ACHN (cell line): ENCODE measurements around the gene GREB1L.

Experiments used
- DNase-seq: peaks from one replicate; pipeline ENCODE4 v3.0.0-alpha.2; 2015
- in situ Hi-C: cut with HindIII; loops from 2 replicates; pipeline ENCODE4 v1.10.0; 2017; ENCODE audit warnings: low sequenced_read_pairs, low pct_ligation_motif_present, low pct_unique_long_range_greater_than_20kb

GREB1L gene

DNA sequence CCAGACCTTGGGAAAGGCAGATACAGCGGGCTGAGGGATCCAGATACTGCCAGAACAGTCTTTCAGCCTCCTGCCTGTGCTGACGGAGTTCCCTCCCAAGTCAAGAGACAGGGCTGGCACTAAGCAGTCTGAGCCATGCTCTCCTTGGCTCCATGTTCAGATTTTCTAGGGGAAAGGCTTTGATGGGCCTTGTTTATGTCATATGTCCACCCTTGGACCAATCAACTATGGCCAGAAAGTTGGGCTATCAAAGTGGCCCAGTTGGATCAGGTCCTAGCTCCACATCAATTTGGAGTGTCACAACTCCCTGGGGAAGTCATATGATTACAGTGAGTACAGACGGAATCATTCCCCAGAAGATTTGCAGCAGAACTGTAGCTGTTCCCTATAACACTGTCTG lies 152.0 kb downstream of the GREB1L start:
- no peak for DNase-seq
- in situ Hi-C loops, result no loop called here

DNA sequence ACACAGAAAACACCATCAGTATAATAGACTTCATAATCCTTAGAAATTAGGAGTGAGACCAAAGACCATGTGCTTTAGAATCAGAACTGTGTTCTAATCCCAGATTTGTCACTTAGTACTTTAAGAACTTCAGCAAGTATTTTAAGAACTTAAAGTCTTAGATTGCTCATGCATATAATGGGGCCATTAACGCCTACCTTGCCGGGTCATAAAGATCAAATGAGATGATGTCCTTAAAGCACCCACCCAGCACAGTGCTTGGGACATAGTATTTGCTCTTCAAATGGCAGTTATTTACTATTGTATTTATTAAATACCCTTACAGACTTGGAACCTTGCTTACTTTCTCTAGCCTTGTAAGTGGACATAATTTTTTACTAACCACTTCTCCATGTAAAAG lies 156.1 kb downstream of the GREB1L start:
- in situ Hi-C loops, result no loop called here
- DNase-seq, result no peak

DNA sequence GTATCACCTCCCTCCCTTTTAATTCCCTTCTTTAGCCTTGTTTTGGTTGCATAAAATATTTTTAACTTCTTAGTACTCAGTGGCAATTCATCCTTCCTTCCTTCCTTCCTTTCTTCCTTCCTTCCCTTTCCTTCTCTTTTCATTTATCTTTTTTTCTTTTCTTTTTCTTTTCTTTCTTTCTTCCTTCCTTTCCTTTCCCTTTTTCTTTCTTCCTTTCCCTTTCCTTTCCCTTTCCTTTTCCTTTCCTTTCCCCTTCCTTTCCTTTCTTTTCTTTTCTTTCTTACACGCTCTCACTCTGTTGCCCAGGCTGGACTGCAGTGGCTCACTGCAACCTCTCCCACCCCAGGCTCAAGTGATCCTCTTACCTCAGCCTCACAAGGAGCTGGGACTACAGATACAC lies 160.2 kb downstream of the GREB1L start:
- in situ Hi-C loops, result no loop called here
- DNase-seq, result no peak

DNA sequence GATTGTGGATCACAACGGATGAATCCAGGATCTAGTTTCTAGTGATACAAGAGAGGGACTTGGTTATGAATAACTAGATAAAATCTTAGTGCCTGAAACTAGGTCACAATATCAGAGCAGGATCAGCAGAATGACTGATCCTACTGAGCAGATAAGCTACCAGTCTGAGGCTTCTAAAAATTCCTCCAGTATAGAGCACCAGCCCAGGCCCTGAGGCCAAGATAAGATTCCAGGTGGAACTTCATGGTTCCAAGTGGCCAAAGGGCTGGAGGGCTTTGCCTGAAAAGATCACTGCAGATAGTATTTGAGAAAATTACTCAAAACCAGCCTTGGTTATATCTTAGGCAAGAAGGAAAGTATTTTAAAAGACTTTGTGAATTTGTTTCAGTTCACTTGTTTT lies 162.4 kb downstream of the GREB1L start:
- DNase-seq, result no peak
- in situ Hi-C loops, result no loop called here

DNA sequence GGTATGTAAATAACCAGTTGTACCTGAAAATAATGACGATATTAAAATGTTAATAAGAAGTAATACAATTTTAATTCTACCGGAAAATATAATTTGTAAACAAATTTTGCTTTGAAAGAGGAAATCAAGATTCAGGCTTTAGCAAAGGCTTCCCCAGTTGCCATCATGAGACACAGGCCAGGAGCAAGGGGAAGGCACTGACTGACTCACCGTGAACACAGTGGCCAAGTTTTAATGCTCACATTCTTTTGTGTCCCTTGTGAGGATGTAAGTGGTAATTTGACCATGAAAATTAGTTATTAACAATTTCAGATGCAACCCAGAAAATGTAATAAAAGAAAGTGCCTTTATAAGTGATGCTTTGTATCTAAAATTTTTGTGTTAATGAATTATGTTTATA lies 164.1 kb downstream of the GREB1L start:
- in situ Hi-C loops, result no loop called here

DNA sequence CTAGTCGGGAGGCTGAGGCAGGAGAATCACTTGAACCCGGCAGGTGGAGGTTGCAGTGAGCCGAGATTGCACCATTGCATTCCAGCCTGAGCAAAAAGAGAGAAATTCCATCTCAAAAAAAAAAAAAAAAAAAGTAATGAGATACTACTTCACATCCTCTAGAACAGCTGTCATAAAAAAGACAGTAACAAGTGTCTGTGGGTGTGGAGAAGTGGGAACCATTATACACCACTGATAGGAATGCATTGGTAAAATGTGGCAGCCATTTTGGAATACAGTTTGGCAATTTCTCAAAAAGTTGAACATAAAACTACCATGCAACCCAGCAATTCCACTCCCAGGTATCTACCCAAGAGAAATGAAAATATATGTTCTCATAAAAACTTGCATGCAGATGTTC lies 166.6 kb downstream of the GREB1L start:
- no peak for DNase-seq
- in situ Hi-C loops, result no loop called here

More for the DNA sequence above, 164.1 kb downstream of the GREB1L start:
- no peak for DNase-seq

DNA sequence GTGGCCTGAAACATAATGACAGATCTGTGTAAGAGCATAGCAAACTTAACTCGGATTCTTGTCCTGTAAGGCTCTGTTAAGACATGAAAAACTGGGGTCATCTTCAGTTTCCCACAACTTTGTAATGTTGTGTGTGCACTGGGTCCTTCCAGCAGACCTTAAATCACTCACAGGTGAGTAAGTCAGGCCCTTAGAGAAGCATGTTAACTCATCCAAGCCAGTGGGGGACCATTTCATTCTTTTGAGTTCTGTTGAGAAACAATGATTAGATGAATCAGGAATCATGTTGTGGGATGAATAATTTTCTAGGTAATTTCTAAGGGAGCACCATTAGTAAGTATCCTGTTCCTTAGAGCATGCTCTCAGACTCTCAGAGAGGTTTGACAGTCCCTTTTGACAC lies 191.4 kb downstream of the GREB1L start:
- DNase-seq, result no peak
- in situ Hi-C loops, result no loop called here

DNA sequence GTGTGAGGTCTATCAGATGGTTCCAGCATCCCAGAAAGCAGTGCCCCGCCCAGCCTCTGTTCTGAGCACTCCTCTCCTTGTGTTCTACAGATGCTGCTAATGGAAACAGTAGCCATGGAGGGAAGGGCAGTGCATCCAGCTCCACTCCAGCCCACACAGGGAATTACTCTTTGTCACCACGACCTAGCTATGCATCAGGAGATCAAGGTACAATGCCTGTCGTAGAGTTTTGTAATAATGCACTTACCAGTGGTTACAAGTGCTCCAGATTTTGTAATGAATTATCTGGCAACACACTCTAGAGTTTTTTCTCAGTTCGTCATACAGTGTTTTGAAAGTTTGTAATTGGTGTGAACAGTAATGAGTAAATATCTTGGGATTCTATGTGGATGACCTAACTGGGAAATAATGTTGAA lies 197.4 kb downstream of the GREB1L start:
- DNase-seq, result no peak
- in situ Hi-C loops, result no loop called here

DNA sequence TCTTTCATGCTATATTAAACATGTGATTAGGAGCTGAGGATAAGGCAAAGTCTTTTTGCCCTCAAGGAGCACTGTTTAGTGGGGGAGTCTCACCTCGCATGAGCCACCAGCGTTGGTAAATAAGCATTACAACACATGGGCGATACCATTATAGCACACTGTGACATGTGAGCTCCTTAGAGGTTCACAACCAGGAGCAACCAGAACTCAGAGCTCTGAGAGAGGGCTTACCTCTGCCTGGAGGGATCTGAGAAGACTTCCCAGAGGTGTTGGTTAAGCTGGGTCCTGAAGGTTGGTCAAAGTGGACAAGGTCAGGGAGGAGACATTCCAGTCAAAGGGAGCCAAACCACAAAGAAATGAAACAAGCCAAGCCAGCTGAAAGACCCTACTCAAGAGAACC lies 199.6 kb downstream of the GREB1L start:
- in situ Hi-C loops, result no loop called here
- DNase-seq, result no peak

DNA sequence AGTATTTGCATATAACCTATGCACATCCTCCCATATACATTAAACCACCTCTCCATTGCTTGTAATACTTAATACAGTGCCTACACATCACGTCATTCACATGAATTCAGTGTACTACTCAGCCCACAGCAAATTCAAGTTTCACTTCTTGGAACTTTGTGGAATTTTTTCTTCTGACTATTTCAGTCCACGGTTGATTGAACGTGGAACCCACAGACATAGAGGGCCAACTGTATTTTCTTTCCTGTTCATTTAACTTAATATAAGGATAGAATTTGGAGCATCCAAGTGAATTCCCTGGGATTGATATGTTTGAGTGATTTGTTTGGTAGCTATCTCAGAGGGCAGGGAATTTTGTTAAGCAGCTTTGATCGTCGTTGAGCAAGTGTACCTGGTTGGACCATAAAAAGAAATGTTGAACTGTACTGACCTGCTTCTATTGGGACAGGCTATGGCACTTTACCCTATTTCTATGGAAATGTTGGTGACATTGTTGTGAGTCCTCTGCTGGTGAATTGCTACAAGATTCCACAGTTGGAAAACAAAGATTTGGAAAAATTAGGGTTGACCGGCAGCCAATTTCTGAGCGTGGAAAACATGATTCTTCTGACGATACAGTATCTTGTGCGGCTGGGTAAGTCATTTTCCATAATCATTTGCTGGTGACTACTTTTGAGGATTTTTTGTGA lies 201.9 kb downstream of the GREB1L start:
- no peak for DNase-seq
- in situ Hi-C loops, result no loop called here

DNA sequence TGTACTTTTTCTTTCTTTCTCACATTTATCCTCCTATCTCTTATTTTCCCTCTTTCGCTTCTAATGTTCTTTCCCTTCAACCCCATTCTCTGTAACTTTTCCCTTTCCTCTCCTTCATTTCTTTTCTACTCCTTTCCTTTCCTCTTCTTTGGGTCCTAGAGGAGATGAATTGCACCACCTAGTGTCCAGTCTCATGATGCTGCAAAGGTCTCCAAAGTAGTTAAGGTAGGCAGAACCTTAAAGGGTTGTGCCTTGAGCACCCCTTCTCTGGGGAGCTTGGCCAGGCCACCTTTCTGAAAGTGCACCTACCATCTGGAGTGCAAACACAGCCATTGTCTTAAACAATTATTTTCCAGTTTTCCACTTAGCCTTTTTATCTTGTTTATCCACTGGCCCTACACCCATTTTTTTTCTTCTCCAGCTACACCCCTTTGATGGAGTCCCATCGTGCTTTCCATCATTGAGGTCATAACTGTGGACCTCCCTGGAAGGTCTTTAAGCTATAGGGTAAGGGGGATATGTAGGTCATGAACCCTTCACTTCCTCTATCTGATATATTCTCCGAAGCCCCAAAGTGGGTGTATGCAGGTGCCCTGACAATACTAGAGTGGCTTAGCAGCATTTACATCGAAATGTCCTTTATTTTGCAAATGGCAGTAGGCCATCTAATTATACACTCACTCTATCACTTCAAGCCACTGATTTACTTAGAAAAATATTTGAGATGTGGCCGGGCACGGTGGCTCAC lies 202.6 kb downstream of the GREB1L start:
- peak; percentile 63 for DNase-seq
- in situ Hi-C loops, result no loop called here

DNA sequence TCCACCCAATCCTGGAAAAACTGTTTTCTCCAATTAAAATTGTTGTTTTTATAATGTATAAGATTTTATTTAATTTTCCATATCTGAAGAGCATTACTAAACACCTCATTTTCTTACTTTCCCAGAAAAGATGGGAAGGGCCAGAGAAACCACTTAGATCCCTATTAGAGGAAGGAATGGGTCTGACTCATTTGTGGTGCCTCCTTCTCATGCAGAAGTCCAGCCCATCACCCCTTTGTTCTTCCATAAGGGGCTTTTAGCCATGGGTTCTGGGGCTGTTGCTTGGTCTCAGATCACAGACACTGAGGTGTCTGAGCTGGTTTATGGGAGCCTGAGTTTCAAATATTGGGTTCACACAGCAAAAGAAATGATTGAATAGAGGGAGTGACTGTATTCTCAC lies 206.3 kb downstream of the GREB1L start:
- DNase-seq, result no peak
- in situ Hi-C loops, result no loop called here

DNA sequence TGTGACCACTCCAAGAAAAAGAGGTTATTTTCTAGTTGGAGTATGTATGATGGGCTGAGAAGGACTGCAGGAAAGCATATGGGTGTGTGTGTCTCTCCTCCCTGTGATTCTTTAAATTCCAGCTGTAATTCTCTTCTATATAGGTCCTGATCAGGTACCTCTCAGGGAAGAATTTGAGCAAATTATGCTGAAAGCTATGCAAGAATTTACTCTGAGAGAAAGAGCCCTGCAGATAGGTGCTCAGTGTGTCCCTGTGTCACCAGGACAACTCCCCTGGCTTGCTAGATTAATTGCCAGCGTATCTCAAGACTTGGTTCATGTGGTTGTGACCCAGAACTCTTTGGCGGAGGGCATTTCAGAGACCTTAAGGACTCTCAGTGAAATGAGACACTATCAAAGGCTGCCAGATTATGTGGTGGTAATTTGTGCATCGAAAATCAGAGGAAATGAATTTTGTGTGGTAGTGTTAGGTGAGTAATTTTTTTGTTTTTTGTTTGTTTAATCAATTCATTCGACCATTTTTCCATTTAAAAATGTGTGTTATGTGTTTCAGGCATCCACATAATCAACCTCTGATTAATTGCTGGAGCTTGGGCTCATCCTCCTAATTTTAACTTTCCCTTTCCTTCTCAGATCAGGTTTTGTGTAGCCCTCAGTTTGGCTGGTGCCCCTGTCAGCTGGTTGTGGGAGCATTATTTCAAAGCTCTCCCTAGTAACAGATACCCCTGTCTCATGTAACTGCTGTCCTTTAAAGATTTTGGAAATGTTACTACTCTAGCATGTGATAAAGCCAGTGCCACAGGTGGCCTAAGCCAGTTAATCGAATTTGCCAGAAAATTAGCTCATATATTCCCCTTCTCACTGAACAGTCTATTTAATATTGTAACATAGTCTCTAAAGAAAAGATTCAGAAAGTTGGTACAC lies 207.6 kb downstream of the GREB1L start:
- in situ Hi-C loops, result no loop called here
- no peak for DNase-seq

DNA sequence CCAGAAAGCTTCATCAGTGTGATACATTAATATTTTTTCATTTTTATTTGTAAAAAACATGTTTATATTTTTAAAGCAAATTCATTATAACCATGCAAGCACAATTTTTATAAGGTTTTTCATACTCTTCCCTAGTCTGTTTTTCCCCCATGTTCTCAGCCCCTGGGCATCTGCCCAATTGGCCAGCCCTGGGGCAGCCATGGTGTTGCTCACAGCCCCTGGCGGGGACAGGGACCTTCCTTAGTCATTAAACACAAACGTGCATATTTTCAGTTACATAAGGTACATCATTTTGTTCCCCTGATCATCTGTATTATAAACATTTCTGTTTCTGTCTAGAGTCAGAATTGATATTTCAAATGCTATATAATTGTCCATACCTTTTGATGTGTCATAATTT lies 208.5 kb downstream of the GREB1L start:
- DNase-seq, result no peak
- in situ Hi-C loops, result no loop called here

DNA sequence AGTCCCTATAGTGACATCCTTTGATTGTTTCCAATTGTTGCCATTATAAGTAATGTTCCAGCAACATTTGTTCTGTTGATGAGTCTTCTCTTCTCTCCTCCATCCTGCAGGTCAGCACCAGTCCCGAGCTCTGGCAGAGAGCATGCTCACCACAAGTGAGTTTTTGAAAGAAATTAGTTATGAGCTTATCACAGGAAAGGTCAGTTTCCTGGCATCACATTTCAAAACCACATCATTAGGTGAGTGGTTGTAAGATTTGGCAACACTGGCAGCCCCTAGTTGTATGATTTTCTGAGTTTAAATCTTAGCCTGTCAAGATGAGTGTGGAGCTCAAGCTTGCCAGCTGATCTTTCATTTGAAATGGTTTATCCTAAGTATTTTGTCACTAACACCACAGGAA lies 208.9 kb downstream of the GREB1L start:
- in situ Hi-C loops, result no loop called here

DNA sequence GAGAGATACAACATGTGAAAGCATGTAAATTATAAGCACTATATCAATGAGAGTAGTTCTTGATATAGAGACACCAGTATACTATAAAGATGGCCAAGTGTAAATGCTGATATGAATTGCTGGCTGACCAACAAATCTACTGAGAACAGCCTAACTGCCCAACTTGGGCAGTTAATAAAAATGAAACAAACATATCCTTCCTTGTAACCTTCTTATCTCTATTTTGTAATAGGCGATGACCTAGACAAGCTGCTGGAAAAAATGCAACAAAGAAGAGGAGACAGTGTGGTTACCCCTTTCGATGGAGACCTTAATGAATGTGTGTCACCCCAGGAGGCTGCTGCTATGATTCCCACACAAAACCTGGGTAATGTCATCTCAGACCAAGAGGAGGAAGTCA lies 209.8 kb downstream of the GREB1L start:
- no peak for DNase-seq
- in situ Hi-C loops, result no loop called here

More for the DNA sequence above, 208.9 kb downstream of the GREB1L start:
- DNase-seq, result no peak

DNA sequence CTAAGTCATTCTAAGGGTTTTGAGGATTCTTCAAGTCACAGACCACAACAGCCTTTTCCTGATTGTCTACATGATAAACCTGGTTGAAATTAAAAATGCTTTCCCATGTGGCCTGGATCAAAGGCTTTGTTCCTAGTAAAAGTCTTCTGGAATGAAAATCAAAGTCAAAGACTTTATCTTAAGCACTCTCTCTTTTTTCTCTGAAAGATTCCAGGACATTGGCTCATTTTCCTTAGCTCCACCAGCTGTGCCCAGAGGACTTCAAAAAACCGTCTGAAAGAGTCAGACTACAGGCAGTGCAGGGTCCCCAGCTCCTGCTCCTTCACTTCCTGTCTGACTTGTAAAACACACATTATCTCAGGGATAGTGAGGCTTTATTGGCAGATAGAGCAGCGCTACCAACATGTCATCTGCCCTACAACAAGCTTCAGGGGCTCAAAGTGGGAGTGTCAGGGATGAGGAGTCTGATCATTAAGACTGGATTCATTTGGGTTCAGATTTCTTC lies 210.3 kb downstream of the GREB1L start:
- in situ Hi-C loops, result no loop called here
- no peak for DNase-seq

DNA sequence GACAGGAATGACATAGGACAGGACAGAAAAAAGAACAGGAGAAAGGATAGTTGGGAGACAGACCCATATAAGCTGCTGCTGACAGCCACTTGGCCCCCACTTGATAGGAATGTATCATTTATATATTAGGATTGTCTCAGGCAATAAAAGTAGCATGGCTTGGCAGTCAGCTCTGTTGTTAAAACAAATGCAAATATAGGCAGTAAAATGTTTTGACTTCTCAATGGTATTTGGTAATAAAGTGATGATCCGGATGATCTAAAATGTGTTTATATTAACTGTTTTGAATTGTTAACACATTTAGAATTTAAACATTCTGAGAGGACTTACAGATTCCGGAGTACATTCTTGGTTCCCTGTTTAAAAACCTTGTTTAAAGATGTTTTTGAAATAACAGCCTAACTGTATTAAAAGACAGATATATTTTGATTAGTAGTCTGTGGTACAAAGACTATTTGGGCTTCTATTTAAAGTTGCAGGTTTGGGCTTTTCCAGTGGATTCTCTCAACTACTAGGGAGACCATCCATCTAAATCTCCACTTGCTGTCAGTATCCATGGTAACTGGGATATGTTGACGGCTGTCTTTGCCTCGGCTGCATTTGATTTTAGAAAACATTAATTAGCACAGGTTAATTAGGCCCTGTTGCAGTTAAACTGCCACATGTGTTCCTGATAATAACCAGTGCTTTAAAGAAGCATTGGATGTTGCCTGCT lies 210.9 kb downstream of the GREB1L start:
- no peak for DNase-seq
- in situ Hi-C loops, result no loop called here

DNA sequence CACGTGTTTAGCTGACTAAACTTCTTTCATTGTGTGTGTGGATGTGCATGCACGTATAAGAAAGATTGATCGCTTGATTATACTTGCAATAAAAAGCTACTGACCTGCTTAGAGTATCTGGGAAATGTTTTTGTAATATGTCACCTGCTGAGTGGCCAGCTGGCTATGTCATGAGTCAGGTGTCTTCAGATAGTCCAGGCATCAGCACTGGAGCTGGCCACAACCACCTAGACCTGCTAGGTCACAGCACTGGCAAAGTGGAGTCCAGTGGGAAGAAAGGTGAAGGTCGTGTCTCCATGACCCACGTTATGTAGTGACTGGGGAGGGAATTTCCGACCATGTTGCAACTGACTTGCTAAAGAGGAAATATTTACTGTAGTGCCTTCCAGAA lies 211.5 kb downstream of the GREB1L start:
- DNase-seq, result no peak
- in situ Hi-C loops, result no loop called here
